IMR-90 (cell line): ENCODE measurements around the gene IQCK.

Source experiments
- BHLHE40 ChIP-seq: fragments of 150-350 bp; IDR thresholded peaks from 2 replicates; pipeline ENCODE4 v1.6.1; 2016; ENCODE audit warnings: mild to moderate bottlenecking, low read depth, low read length
- CEBPB ChIP-seq: IDR thresholded peaks from 2 replicates; pipeline ENCODE4 v1.6.1; 2012; ENCODE audit warnings: low read depth, low read length, improper control_type of control experiment
- CHD1 ChIP-seq: IDR thresholded peaks from 2 replicates; pipeline ENCODE4 v1.6.1; 2012; ENCODE audit warnings: low read depth, low read length, improper control_type of control experiment
- CTCF ChIP-seq: conservative IDR thresholded peaks from 2 replicates; pipeline ENCODE4 v1.5.1; 2012; ENCODE audit warnings: mild to moderate bottlenecking, low read depth, low read length, improper control_type of control experiment
- MAFK ChIP-seq: IDR thresholded peaks from 2 replicates; pipeline ENCODE4 v1.6.1; 2012; ENCODE audit warnings: low read depth, low read length, improper control_type of control experiment
- MAZ ChIP-seq: IDR thresholded peaks from 2 replicates; pipeline ENCODE4 v1.6.1; 2012; ENCODE audit warnings: low read depth, mild to moderate bottlenecking, low read length, improper control_type of control experiment, moderate library complexity, borderline replicate concordance
- MXI1 ChIP-seq: IDR thresholded peaks from 2 replicates; pipeline ENCODE4 v1.6.1; 2012; ENCODE audit warnings: low read depth, mild to moderate bottlenecking, low read length, moderate library complexity, borderline replicate concordance
- NFE2L2 ChIP-seq: fragments of 150-350 bp; IDR thresholded peaks from 2 replicates; pipeline ENCODE4 v1.6.1; 2016; ENCODE audit warnings: low read depth, mild to moderate bottlenecking, low read length
- POLR2A ChIP-seq: IDR thresholded peaks from 2 replicates; pipeline ENCODE4 v1.6.1; 2012; ENCODE audit warnings: mild to moderate bottlenecking, low read depth, low read length
- RAD21 ChIP-seq: IDR thresholded peaks from 2 replicates; pipeline ENCODE4 v1.6.1; 2012; ENCODE audit warnings: low read length, improper control_type of control experiment
- RCOR1 ChIP-seq: IDR thresholded peaks from 2 replicates; pipeline ENCODE4 v1.6.1; 2012; ENCODE audit warnings: mild to moderate bottlenecking, low read length, improper control_type of control experiment; ENCODE audit not compliant: insufficient replicate concordance
- RFX5 ChIP-seq: IDR thresholded peaks from 2 replicates; pipeline ENCODE4 v1.8.0; 2012; ENCODE audit warnings: low read depth, mild to moderate bottlenecking, low read length, moderate library complexity
- SMC3 ChIP-seq: fragments of 150-350 bp; IDR thresholded peaks from 2 replicates; pipeline ENCODE4 v1.6.1; 2016; ENCODE audit warnings: low read depth, mild to moderate bottlenecking, antibody characterized with exemption, low read length, moderate library complexity
- TF ChIP-seq, protein P1 (sequence below): fragments of 150-350 bp; IDR thresholded peaks from 2 replicates; pipeline ENCODE4 v1.6.1; 2017; ENCODE audit warnings: mild to moderate bottlenecking, antibody characterized with exemption, low read length, low read depth

DNA sequence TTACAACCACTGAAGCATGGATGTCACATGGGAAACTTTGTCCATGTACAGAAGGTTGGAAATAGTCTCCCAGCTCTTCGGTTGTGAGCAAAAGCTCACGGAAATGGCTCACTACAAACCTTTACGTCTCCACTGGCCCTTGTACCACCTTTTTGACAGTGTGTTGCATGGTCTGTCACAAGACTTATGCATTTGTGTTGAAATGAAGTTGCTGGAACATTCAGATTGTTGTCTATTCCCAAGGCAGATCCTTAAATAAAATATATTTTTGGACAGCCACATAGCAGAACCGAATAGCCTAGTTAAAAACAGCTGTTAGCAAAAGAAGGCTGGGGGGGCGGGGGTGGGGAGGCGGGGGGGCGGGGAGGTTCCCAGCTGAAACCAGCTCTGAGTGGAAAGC lies 39.3 kb upstream of the IQCK start:
- TF ChIP-seq CTCF (no peak), POLR2A (no peak), RCOR1 (no peak), MAFK (no peak), RAD21 (no peak), SMC3 (no peak), NFE2L2 (no peak), MAZ (no peak), CEBPB (no peak), BHLHE40 (no peak), MXI1 (no peak), CHD1 (no peak), RFX5 (no peak)
- TF ChIP-seq, protein P1, sequence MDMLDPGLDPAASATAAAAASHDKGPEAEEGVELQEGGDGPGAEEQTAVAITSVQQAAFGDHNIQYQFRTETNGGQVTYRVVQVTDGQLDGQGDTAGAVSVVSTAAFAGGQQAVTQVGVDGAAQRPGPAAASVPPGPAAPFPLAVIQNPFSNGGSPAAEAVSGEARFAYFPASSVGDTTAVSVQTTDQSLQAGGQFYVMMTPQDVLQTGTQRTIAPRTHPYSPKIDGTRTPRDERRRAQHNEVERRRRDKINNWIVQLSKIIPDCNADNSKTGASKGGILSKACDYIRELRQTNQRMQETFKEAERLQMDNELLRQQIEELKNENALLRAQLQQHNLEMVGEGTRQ: no peak
